K562 (cell line): ENCODE measurements around the gene GUK1. TPM values are rescaled to one million over a fixed set of nuclear protein-coding genes. Genes with fewer than 3 reads are reported as not detected.
A peak's percentile ranks its signal among the peaks of the same experiment; 100 is the strongest.

Source experiments
- FOXJ2 ChIP-seq: fragments of 200-800 bp; sonication (Bioruptor generic); IDR thresholded peaks from 2 replicates; pipeline ENCODE4 v1.6.1; 2016; ENCODE audit warnings: missing genetic modification characterization, missing compliant biosample characterization
- FOXK1 ChIP-seq: sonication (generic); formaldehyde crosslinking; IDR thresholded peaks from 2 replicates; pipeline ENCODE4 v1.8.0; 2022; ENCODE audit warnings: missing genetic modification reagents, mild to moderate bottlenecking, borderline replicate concordance
- GATA2 ChIP-seq: sonication (generic); formaldehyde crosslinking; IDR thresholded peaks from 2 replicates; pipeline ENCODE4 v1.4.0; 2020; ENCODE audit warnings: mild to moderate bottlenecking, missing genetic modification reagents
- HNRNPLL ChIP-seq: fragments of 200-400 bp; formaldehyde crosslinking; IDR thresholded peaks from 2 replicates; pipeline ENCODE4 v1.6.1; 2017; ENCODE audit warnings: low read length, low read depth, mild to moderate bottlenecking; ENCODE audit not compliant: poor library complexity, severe bottlenecking
- KDM2B ChIP-seq: fragments of 250-450 bp; sonication (Bioruptor Pico); IDR thresholded peaks from 2 replicates; pipeline ENCODE4 v1.8.0; 2021; ENCODE audit warnings: mild to moderate bottlenecking, moderate library complexity
- MAFF ChIP-seq: IDR thresholded peaks from 2 replicates; pipeline ENCODE4 v1.6.1; 2012; ENCODE audit warnings: low read length, improper control_type of control experiment
- MEIS2 ChIP-seq: fragments of 450-650 bp; IDR thresholded peaks from 2 replicates; pipeline ENCODE4 v1.6.1; 2014; ENCODE audit warnings: mild to moderate bottlenecking; ENCODE audit not compliant: partially characterized antibody
- NR2C1 ChIP-seq, 2 experiments: fragments of 450-650 bp; IDR thresholded peaks; 2 replicates each; pipeline ENCODE4 v1.6.1; 2017; ENCODE audit warnings: mild to moderate bottlenecking in 2 of 2, antibody characterized with exemption in 1 of 2, inconsistent platforms in 1 of 2, missing compliant biosample characterization in 1 of 2, missing genetic modification characterization in 1 of 2
- PHF20 ChIP-seq: fragments of 450-650 bp; IDR thresholded peaks from 2 replicates; pipeline ENCODE4 v1.6.1; 2018; ENCODE audit not compliant: partially characterized antibody
- PREB ChIP-seq: sonication (generic); formaldehyde crosslinking; IDR thresholded peaks from 2 replicates; pipeline ENCODE4 v1.8.1; 2023; ENCODE audit warnings: mild to moderate bottlenecking, missing genetic modification reagents
- STAT6 ChIP-seq: sonication (generic); formaldehyde crosslinking; IDR thresholded peaks from 2 replicates; pipeline ENCODE4 v1.8.1; 2023; ENCODE audit warnings: mild to moderate bottlenecking, missing genetic modification reagents
- ZBTB5 ChIP-seq: fragments of 450-650 bp; IDR thresholded peaks from 2 replicates; pipeline ENCODE4 v1.6.1; 2017; ENCODE audit warnings: antibody characterized with exemption
- ZBTB7A ChIP-seq: IDR thresholded peaks from 2 replicates; pipeline ENCODE4 v1.6.1; 2011; ENCODE audit warnings: low read depth, mild to moderate bottlenecking, low read length, moderate library complexity, borderline replicate concordance; ENCODE audit not compliant: control insufficient read depth
- ZMIZ1 ChIP-seq, 2 experiments: fragments of 150-350 bp in 1 of 2; IDR thresholded peaks; 2 replicates each; pipeline ENCODE4 v1.6.1; 2012 to 2016; ENCODE audit warnings: low read depth in 2 of 2, low read length in 2 of 2, mild to moderate bottlenecking in 1 of 2, moderate library complexity in 1 of 2
- ZNF140 ChIP-seq: fragments of 250-450 bp; sonication (Bioruptor Pico); IDR thresholded peaks from 2 replicates; pipeline ENCODE4 v1.8.0; 2021; ENCODE audit warnings: moderate library complexity, mild to moderate bottlenecking, inconsistent platforms
- ZNF184 ChIP-seq: sonication (generic); formaldehyde crosslinking; IDR thresholded peaks from 2 replicates; pipeline ENCODE4 v1.5.0; 2020; ENCODE audit warnings: missing genetic modification reagents
- ZNF311 ChIP-seq: fragments of 250-450 bp; sonication (Bioruptor Pico); IDR thresholded peaks from 2 replicates; pipeline ENCODE4 v1.4.0; 2020; ENCODE audit warnings: mild to moderate bottlenecking, moderate library complexity
- ZNF316 ChIP-seq: fragments of 450-650 bp; IDR thresholded peaks from 2 replicates; pipeline ENCODE4 v1.6.1; 2016
- polyA plus RNA-seq, 8 experiments: library from polyadenylated mRNA; depleted of rRNA in 4 of 8; stranded (reverse) in 5 of 8; unstranded in 3 of 8; fragments of >200 nt; fragmentation: Nextera tagmentation in 2 of 8; fragmentation: Illumina TruSeq in 1 of 8; extraction: Ambion mirVana in 2 of 8; extraction: Trizol in 1 of 8; gene quantifications; 2 replicates each; pipeline versions ENCODE4 v1.2.1 to v1.2.3, GENCODE V29; 2011 to 2014; ENCODE audit warnings: inconsistent platforms in 1 of 8, missing spikeins in 1 of 8
- total RNA-seq, 7 experiments: library from RNA; depleted of rRNA in 6 of 7; stranded (reverse); fragments of >200 nt in 6 of 7; fragmentation: Illumina TruSeq in 2 of 7; extraction: Trizol in 2 of 7; gene quantifications; 2 replicates each; pipeline versions ENCODE4 v1.2.1 to v1.2.3, GENCODE V29; 2011 to 2021; ENCODE audit warnings: low replicate concordance in 1 of 7

Gene GUK1
- total and polyA plus RNA-seq, 9 of the 15 experiments (the other 6 are each of a cell fraction or from before 2014, with no cell fraction given): 7.0 to 331 (median 132) TPM

- TF ChIP-seq PREB (peak; percentile 79; the same call in 1 of the 2 replicates), ZMIZ1 (IDR thresholded peaks at IDR 0.05; ENCODE audit: low read depth in 2 of 2, low read length in 2 of 2) (peak in 1 of 2 experiments; percentile 53; a peak in 1 of 4 replicates), ZNF316 (no peak), MAFF (no peak), KDM2B (CRISPR knock-in tag) (no peak), NR2C1 (IDR thresholded peaks at IDR 0.05) (no peak), NR2C1 (tag; IDR thresholded peaks at IDR 0.05) (no peak), ZBTB7A (peak; percentile 91), PHF20 (no peak), FOXJ2 (tag) (no peak), STAT6 (CRISPR knock-in tag) (peak; percentile 99), FOXK1 (CRISPR knock-in tag) (no peak), MEIS2 (peak; percentile 84), HNRNPLL (peak; percentile 95), ZNF184 (CRISPR knock-in tag) (no peak), GATA2 (CRISPR knock-in tag) (no peak), ZBTB5 (no peak), ZNF311 (CRISPR knock-in tag) (peak; percentile 79; the same call in 1 of the 2 replicates), ZNF140 (no peak)
Measured at GRCh38 chr1:228165372-228166169, 25.5 kb downstream of the GUK1 start, which contains the start of gene IBA57 (continued).
